PC-3 (cell line): ENCODE data around the gene ZNF710. TPM values are rescaled to one million over a fixed set of nuclear protein-coding genes. Genes with fewer than 3 reads are reported as not detected.

Experiments
- ATAC-seq: fragments of 200-7000 bp; cut with Tn5 transposase; 2 replicates; pipeline ENCODE4 v1.9.1; 2020; ENCODE audit warnings: mild to moderate bottlenecking, moderate library complexity
- BruUV-seq: library from RNA; stranded (reverse); fragments of 400-500 nt; replicated peaks from 2 replicates; lab custom pipeline; 2021; lab: Mats Ljungman, UMichigan
- CTCF ChIA-PET: fragments of 300-600 bp; sonication (Branson Sonifier 250); formaldehyde crosslinking; loops from one replicate; lab custom pipeline; 2022; ENCODE audit warnings: antibody characterized with exemption; lab: Charles Lee
- POLR2A ChIA-PET: fragments of 300-600 bp; sonication (Branson Sonifier 250); formaldehyde crosslinking; loops from one replicate; lab custom pipeline; 2022; ENCODE audit warnings: antibody characterized with exemption; ENCODE audit not compliant: unreplicated experiment; lab: Charles Lee
- DNase-seq: peaks from one replicate; pipeline ENCODE4 v3.0.0-alpha.2; 2015
- H2AFZ ChIP-seq: fragments of 300-600 bp; sonication (generic); 2 replicates; pipeline ENCODE4 v1.6.0; 2016; ENCODE audit warnings: antibody characterized with exemption, low read length
- H3F3A ChIP-seq: fragments of 300-600 bp; sonication (generic); one replicate; pipeline ENCODE4 v1.6.0; 2017; ENCODE audit warnings: antibody characterized with exemption, low read length, control low read depth, mild to moderate bottlenecking; ENCODE audit not compliant: unreplicated experiment
- H3K27ac ChIP-seq: fragments of 300-600 bp; sonication (generic); 2 replicates; pipeline ENCODE4 v1.5.1; 2016; ENCODE audit warnings: mild to moderate bottlenecking, low read length
- H3K27me3 ChIP-seq: fragments of 300-600 bp; sonication (generic); 2 replicates; pipeline ENCODE4 v1.6.1; 2016; ENCODE audit warnings: low read length, mixed read lengths
- H3K36me3 ChIP-seq: fragments of 300-600 bp; sonication (generic); 2 replicates; pipeline ENCODE4 v1.6.1; 2016; ENCODE audit warnings: low read depth, mixed run types, low read length, mixed read lengths
- H3K4me1 ChIP-seq: fragments of 300-600 bp; sonication (generic); 2 replicates; pipeline ENCODE4 v1.5.1; 2016; ENCODE audit warnings: low read length; ENCODE audit not compliant: insufficient read depth
- H3K4me2 ChIP-seq: fragments of 300-600 bp; sonication (generic); 2 replicates; pipeline ENCODE4 v1.6.0; 2016; ENCODE audit warnings: low read length
- H3K4me3 ChIP-seq: fragments of 300-600 bp; sonication (generic); 2 replicates; pipeline ENCODE4 v1.5.1; 2016; ENCODE audit warnings: mild to moderate bottlenecking, low read length, mixed read lengths
- H3K79me2 ChIP-seq: fragments of 300-600 bp; sonication (generic); 2 replicates; pipeline ENCODE4 v1.6.1; 2017; ENCODE audit warnings: low read length, mixed read lengths
- H3K9ac ChIP-seq: fragments of 300-600 bp; sonication (generic); 2 replicates; pipeline ENCODE4 v1.6.0; 2016; ENCODE audit warnings: mild to moderate bottlenecking, low read length
- H3K9me2 ChIP-seq: fragments of 300-600 bp; sonication (generic); replicated peaks from 2 replicates; pipeline ENCODE4 v1.6.1; 2016; ENCODE audit warnings: mixed run types, low read length, mixed read lengths
- H3K9me3 ChIP-seq: fragments of 300-600 bp; sonication (generic); 2 replicates; pipeline ENCODE4 v1.6.1; 2016; ENCODE audit warnings: low read length, mixed read lengths
- H4K20me1 ChIP-seq: fragments of 300-600 bp; sonication (generic); 2 replicates; pipeline ENCODE4 v1.6.1; 2016; ENCODE audit warnings: low read length, mixed read lengths
- CTCF ChIP-seq: fragments of 300-600 bp; sonication (generic); conservative IDR thresholded peaks from 2 replicates; pipeline ENCODE4 v1.5.1; 2017; ENCODE audit warnings: antibody characterized with exemption, low read depth, mild to moderate bottlenecking, low read length
- EZH2 ChIP-seq: fragments of 300-600 bp; sonication (generic); IDR thresholded peaks from one replicate; pipeline ENCODE4 v1.6.1; 2017; ENCODE audit warnings: antibody characterized with exemption, mild to moderate bottlenecking, low read length; ENCODE audit not compliant: unreplicated experiment
- EZH2phosphoT487 ChIP-seq: fragments of 300-600 bp; sonication (generic); IDR thresholded peaks from 2 replicates; pipeline ENCODE4 v1.6.1; 2018; ENCODE audit warnings: mild to moderate bottlenecking, antibody characterized with exemption, low read length, borderline replicate concordance
- intact Hi-C: fragments of 100-400 bp; cut with micrococcal nuclease; formaldehyde crosslinking; loops from 2 replicates; pipeline ENCODE4 v1.9.0; 2023
- total RNA-seq: library from RNA; depleted of rRNA; stranded (reverse); fragments of >200 nt; gene quantifications from 2 replicates; pipeline ENCODE4 v1.2.3, GENCODE V29; 2014

ZNF710 gene
- total RNA-seq, 1 experiment from 2014 or later, result 12.9 TPM

GRCh38 chr15:90037961-90038631 is 37.0 kb downstream of the ZNF710 start:
- no peak overlapping the region for H3K4me2 ChIP-seq
- no peaks in the 10 kb centered on the region for H3K9me3 ChIP-seq
- no peak overlapping the region for H3K9ac ChIP-seq
- ATAC-seq, result no peak
- H3F3A ChIP-seq, result no peaks in the 10 kb centered on the region
- CTCF ChIA-PET, result no interaction called here
- TF ChIP-seq CTCF, result no peak
- no peak for TF ChIP-seq EZH2
- TF ChIP-seq EZH2phosphoT487, result no peak
- H3K79me2 ChIP-seq, result 0 out of 2 replicates have a peak, but pooled peaks cover 5% of the 10 kb centered on the region
- no peaks in the 10 kb centered on the region for H3K27me3 ChIP-seq
- intact Hi-C loops, result no loop called here
- H3K4me1 ChIP-seq, result peaks cover 19% of the 10 kb centered on the region
- H4K20me1 ChIP-seq, result no peaks in the 10 kb centered on the region
- H3K4me3 ChIP-seq, result no peak overlapping the region
- H3K27ac ChIP-seq, result no peak overlapping the region
- H2AFZ ChIP-seq, result no peak overlapping the region
- no peak for DNase-seq
- H3K9me2 ChIP-seq, result no peaks in the 10 kb centered on the region
- no peaks in the 10 kb centered on the region for H3K36me3 ChIP-seq
- POLR2A ChIA-PET, result no interaction called here
- BruUV-seq, result no TSS peak

- Histone ChIP-seq H3K4me1 (peaks cover 19% of the 10 kb centered on the region), H3K27ac (no peak overlapping the region), H3K4me3 (no peak overlapping the region), H3K4me2 (no peak overlapping the region), H3F3A (no peaks in the 10 kb centered on the region), H4K20me1 (no peaks in the 10 kb centered on the region), H3K36me3 (no peaks in the 10 kb centered on the region), H3K9me3 (no peaks in the 10 kb centered on the region), H3K27me3 (no peaks in the 10 kb centered on the region), H2AFZ (no peak overlapping the region), H3K9ac (no peak overlapping the region), H3K79me2 (0 out of 2 replicates have a peak, but pooled peaks cover 5% of the 10 kb centered on the region), H3K9me2 (no peaks in the 10 kb centered on the region)
- DNase-seq (no peak), ATAC-seq (no peak)
- ChIA-PET POLR2A (no interaction called here), CTCF (no interaction called here)
- BruUV-seq, result no TSS peak
- no peak for TF ChIP-seq CTCF
- TF ChIP-seq EZH2, result no peak
- no peak for TF ChIP-seq EZH2phosphoT487
- intact Hi-C loops, result no loop called here
Observed at GRCh38 chr15:90038632-90039095, 37.5 kb downstream of the ZNF710 start.

- no peak overlapping the region for H2AFZ ChIP-seq
- BruUV-seq, result no TSS peak
- CTCF ChIA-PET, result no interaction called here
- POLR2A ChIA-PET, result no interaction called here
- no peaks in the 10 kb centered on the region for H3K27me3 ChIP-seq
- no peak overlapping the region for H3K4me2 ChIP-seq
- H3K36me3 ChIP-seq, result no peaks in the 10 kb centered on the region
- intact Hi-C loops, result no loop called here
- no peaks in the 10 kb centered on the region for H3F3A ChIP-seq
- no peak overlapping the region for H3K27ac ChIP-seq
- 0 out of 2 replicates have a peak, but pooled peaks cover 5% of the 10 kb centered on the region for H3K79me2 ChIP-seq
- DNase-seq, result no peak
- H3K9ac ChIP-seq, result no peak overlapping the region
- H3K9me2 ChIP-seq, result no peaks in the 10 kb centered on the region
- no peaks in the 10 kb centered on the region for H3K9me3 ChIP-seq
- ATAC-seq, result no peak
- no peaks in the 10 kb centered on the region for H4K20me1 ChIP-seq
- H3K4me3 ChIP-seq, result no peak overlapping the region
- TF ChIP-seq EZH2 (no peak), CTCF (no peak), EZH2phosphoT487 (no peak)
- H3K4me1 ChIP-seq, result peaks cover 9% of the 10 kb centered on the region
Observed at GRCh38 chr15:90039996-90040395, 38.9 kb downstream of the ZNF710 start.
